ENCODE results near the gene PSMD8. TPM values are rescaled to one million over a fixed set of nuclear protein-coding genes. Genes with fewer than 3 reads are reported as not detected.
A peak's percentile ranks its signal among the peaks of the same experiment; 100 is the strongest.

Gene PSMD8
- total RNA-seq, 6 experiments from 2014 or later = 69.2 to 181 (median 75.2) TPM

DNA sequence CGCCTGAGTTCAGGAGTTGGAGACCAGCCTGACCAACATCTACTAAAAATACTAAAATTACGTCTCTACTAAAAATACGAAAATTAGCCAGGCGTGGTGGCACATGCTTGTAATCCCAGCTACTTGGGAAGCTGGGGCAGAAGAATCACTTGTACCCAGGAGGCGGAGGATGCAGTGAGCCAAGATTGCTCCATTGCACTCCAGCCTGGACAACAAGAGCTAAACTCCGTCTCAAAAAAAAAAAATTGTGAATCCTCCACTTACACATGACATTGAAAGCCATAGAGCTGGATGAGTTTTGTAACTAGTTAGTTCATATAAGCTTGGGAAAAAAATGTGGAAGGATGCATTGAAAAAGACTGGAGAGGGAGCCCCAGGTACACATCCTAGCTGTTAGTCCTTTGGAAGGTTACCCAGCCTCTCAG, 452 bp upstream of the PSMD8 start:
- Histone ChIP-seq H3K36me3 (peaks cover 0 to 4% (median under 1%) of the 10 kb centered on the region in 4 donors), H3K4me3 (peak overlapping the region; percentile 32 to 82 (median 81)), H3K9me3 (no peaks in the 10 kb centered on the region), H3K27ac (peak overlapping the region; percentile 43 to 58 (median 57)), H3K27me3 (no peaks in the 10 kb centered on the region), H3K4me1 (peaks cover 0 to 8% (median 3%) of the 10 kb centered on the region in 4 donors)
- TF ChIP-seq POLR2A (IDR thresholded peaks at IDR 0.05) = no peak
- TF ChIP-seq, protein P1, sequence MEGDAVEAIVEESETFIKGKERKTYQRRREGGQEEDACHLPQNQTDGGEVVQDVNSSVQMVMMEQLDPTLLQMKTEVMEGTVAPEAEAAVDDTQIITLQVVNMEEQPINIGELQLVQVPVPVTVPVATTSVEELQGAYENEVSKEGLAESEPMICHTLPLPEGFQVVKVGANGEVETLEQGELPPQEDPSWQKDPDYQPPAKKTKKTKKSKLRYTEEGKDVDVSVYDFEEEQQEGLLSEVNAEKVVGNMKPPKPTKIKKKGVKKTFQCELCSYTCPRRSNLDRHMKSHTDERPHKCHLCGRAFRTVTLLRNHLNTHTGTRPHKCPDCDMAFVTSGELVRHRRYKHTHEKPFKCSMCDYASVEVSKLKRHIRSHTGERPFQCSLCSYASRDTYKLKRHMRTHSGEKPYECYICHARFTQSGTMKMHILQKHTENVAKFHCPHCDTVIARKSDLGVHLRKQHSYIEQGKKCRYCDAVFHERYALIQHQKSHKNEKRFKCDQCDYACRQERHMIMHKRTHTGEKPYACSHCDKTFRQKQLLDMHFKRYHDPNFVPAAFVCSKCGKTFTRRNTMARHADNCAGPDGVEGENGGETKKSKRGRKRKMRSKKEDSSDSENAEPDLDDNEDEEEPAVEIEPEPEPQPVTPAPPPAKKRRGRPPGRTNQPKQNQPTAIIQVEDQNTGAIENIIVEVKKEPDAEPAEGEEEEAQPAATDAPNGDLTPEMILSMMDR (IDR thresholded peaks at IDR 0.05) = no peak
- DNase-seq (no peak), ATAC-seq (no peak)
- WGBS (ENCODE audit: insufficient coverage, low coverage, low lambda C conversion rate, missing lambda C conversion rate) = 65% methylated on average over 6 of the region's 6 CpGs
- intact Hi-C loops (cut with DNase I) = no loop called here

DNA sequence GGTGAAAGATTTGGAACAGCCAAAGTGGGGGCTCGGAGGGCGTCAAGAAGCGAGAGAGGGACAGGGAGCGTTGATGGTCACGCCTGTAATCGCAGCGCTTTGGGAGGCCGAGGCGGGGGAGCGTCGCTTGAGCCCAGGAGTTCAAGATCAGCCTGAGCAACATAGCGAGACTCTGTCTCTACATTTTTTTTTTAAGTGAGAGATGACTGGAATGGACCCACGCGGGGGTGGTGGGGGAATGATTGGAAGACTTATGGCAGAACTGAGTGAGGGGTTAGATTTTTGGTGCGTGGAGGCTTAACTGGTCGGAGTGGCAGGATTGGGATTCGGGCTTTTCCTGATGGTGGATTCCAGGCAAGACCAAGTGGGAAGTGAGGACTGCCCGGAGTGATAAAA, 725 bp downstream of the PSMD8 start:
- WGBS (ENCODE audit: insufficient coverage, low coverage, low lambda C conversion rate, missing lambda C conversion rate) = under 1% methylated on average over 18 of the region's 18 CpGs
- Histone ChIP-seq H3K27ac (peak overlapping the region; percentile 69 to 89 (median 78)), H3K4me1 (peaks cover 0 to 8% (median 3%) of the 10 kb centered on the region in 4 donors), H3K36me3 (peaks cover 0 to 15% (median 2%) of the 10 kb centered on the region in 4 donors), H3K9me3 (no peaks in the 10 kb centered on the region), H3K27me3 (no peaks in the 10 kb centered on the region), H3K4me3 (peak overlapping the region; percentile 81 to 92 (median 82))
- DNase-seq = no peak
- intact Hi-C loops (cut with DNase I) = no loop called here
- ATAC-seq = peak in 1 of 4 donors; percentile 2
- TF ChIP-seq, protein P1 (IDR thresholded peaks at IDR 0.05) = no peak
- TF ChIP-seq POLR2A (IDR thresholded peaks at IDR 0.05) = no peak

DNA sequence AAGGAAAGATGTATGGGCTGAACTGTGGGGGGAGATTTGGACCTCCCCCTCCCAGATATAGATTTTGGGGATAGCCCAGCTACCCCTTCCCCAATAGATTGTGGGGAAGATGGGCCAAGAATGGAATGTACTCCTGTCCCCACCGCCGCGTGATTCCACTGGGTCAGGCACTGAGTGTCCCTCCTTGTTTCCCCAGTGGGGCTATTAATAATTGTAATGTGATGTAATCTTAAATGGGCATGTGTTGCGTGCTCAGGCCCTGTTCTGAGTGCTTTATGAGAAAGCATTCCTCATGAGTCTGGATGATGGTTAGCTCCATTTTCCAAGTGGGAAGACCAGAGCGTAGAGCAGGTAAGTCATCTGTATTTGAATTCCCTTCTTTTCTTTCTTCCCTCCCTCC, 1.4 kb downstream of the PSMD8 start:
- ATAC-seq = no peak
- TF ChIP-seq POLR2A (IDR thresholded peaks at IDR 0.05) = no peak
- TF ChIP-seq, protein P1 (IDR thresholded peaks at IDR 0.05) = no peak
- 88% methylated on average over 4 of the region's 5 CpGs for WGBS (ENCODE audit: insufficient coverage, low coverage, low lambda C conversion rate, missing lambda C conversion rate)
- intact Hi-C loops (cut with DNase I) = no loop called here
- H3K36me3 ChIP-seq = peaks cover 0 to 17% (median 5%) of the 10 kb centered on the region in 4 donors
- H3K4me3 ChIP-seq = peak overlapping the region; percentile 81 to 92 (median 82)
- peaks cover 0 to 8% (median 3%) of the 10 kb centered on the region in 4 donors for H3K4me1 ChIP-seq
- no peaks in the 10 kb centered on the region for H3K9me3 ChIP-seq
- H3K27me3 ChIP-seq = no peaks in the 10 kb centered on the region
- no peak overlapping the region for H3K27ac ChIP-seq
- no peak for DNase-seq

DNA sequence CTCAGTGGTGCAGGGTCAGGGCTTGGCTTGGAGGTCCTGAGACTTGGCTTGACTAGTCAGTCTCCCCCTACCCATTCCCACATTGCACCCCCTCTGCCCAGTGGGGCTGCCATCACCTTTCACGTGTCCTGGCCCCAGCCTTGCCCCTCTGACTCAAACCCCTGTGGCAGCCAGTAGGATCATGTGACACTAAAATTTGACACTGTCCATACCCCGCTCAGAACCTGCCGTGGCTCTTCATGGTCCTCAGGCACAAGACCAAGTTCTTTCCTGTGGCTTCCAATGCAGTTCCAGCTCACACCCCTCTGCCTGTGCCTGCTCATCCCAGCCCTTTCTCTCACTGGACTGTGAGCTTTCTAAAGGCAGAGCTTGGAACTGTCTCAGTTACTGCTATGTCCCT, 2.2 kb downstream of the PSMD8 start:
- intact Hi-C loops (cut with DNase I) = no loop called here
- Histone ChIP-seq H3K9me3 (no peaks in the 10 kb centered on the region), H3K4me3 (no peak overlapping the region), H3K36me3 (peaks cover 0 to 25% (median 13%) of the 10 kb centered on the region in 4 donors), H3K27me3 (no peaks in the 10 kb centered on the region), H3K27ac (no peak overlapping the region), H3K4me1 (peaks cover 0 to 8% (median 3%) of the 10 kb centered on the region in 4 donors)
- no peak for DNase-seq
- no peak for ATAC-seq
- no peak for TF ChIP-seq POLR2A (IDR thresholded peaks at IDR 0.05)
- TF ChIP-seq, protein P1 (IDR thresholded peaks at IDR 0.05) = no peak
- WGBS (ENCODE audit: insufficient coverage, low coverage, low lambda C conversion rate, missing lambda C conversion rate) = 80% methylated on average over 3 of the region's 3 CpGs
